ENCODE results near the gene GRIN2A.

- no peak for TF ChIP-seq MYC (IDR thresholded peaks at IDR 0.05; ENCODE audit: borderline replicate concordance, low read length)
- TF ChIP-seq, protein P1, sequence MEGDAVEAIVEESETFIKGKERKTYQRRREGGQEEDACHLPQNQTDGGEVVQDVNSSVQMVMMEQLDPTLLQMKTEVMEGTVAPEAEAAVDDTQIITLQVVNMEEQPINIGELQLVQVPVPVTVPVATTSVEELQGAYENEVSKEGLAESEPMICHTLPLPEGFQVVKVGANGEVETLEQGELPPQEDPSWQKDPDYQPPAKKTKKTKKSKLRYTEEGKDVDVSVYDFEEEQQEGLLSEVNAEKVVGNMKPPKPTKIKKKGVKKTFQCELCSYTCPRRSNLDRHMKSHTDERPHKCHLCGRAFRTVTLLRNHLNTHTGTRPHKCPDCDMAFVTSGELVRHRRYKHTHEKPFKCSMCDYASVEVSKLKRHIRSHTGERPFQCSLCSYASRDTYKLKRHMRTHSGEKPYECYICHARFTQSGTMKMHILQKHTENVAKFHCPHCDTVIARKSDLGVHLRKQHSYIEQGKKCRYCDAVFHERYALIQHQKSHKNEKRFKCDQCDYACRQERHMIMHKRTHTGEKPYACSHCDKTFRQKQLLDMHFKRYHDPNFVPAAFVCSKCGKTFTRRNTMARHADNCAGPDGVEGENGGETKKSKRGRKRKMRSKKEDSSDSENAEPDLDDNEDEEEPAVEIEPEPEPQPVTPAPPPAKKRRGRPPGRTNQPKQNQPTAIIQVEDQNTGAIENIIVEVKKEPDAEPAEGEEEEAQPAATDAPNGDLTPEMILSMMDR (IDR thresholded peaks at IDR 0.05), result no peak
Measured at GRCh38 chr16:9713156-9713555, 469.1 kb downstream of the GRIN2A start.
